H9 (cell line): ENCODE results near the gene OR2G6. TPM values are rescaled to one million over a fixed set of nuclear protein-coding genes. Genes with fewer than 3 reads are reported as not detected.

Experiments
- DNase-seq: peaks from one replicate; pipeline ENCODE4 v3.0.0-alpha.2; 2017
- H2AFZ ChIP-seq: one replicate; pipeline ENCODE4 v1.6.1; 2013; ENCODE audit warnings: mild to moderate bottlenecking, low read length, control low read depth, moderate library complexity
- H2AK5ac ChIP-seq: 2 replicates; pipeline ENCODE4 v1.6.1; 2013; ENCODE audit warnings: low read length, control low read depth, mixed read lengths; ENCODE audit not compliant: insufficient read length
- H2BK120ac ChIP-seq: one replicate; pipeline ENCODE4 v1.6.1; 2013; ENCODE audit warnings: low read depth, mild to moderate bottlenecking, low read length, control low read depth, inconsistent platforms; ENCODE audit not compliant: poor library complexity, severe bottlenecking
- H2BK12ac ChIP-seq: 2 replicates; pipeline ENCODE4 v1.6.1; 2013; ENCODE audit warnings: low read length, control low read depth, mixed read lengths, low read depth; ENCODE audit not compliant: insufficient read length
- H2BK15ac ChIP-seq: 2 replicates; pipeline ENCODE4 v1.6.1; 2013; ENCODE audit warnings: low read depth, low read length, control low read depth
- H2BK20ac ChIP-seq: one replicate; pipeline ENCODE4 v1.6.1; 2013; ENCODE audit warnings: low read depth, mild to moderate bottlenecking, low read length, control low read depth, inconsistent platforms; ENCODE audit not compliant: poor library complexity, severe bottlenecking
- H2BK5ac ChIP-seq: 2 replicates; pipeline ENCODE4 v1.6.1; 2013; ENCODE audit warnings: low read length, control low read depth, mixed read lengths; ENCODE audit not compliant: insufficient read length
- H3K14ac ChIP-seq: 2 replicates; pipeline ENCODE4 v1.6.1; 2013; ENCODE audit warnings: low read length, control low read depth; ENCODE audit not compliant: insufficient read depth
- H3K18ac ChIP-seq: 2 replicates; pipeline ENCODE4 v1.6.1; 2013; ENCODE audit warnings: low read depth, mild to moderate bottlenecking, mixed read lengths, low read length, control low read depth; ENCODE audit not compliant: insufficient read length
- H3K23ac ChIP-seq: 2 replicates; pipeline ENCODE4 v1.6.1; 2013; ENCODE audit warnings: low read length, control low read depth, mixed read lengths, low read depth; ENCODE audit not compliant: insufficient read length
- H3K23me2 ChIP-seq: 2 replicates; pipeline ENCODE4 v1.6.1; 2013; ENCODE audit warnings: low read depth, mild to moderate bottlenecking, mixed read lengths, low read length, control low read depth; ENCODE audit not compliant: insufficient read length, poor library complexity, severe bottlenecking
- H3K27ac ChIP-seq: 2 replicates; pipeline ENCODE4 v1.5.1; 2013; ENCODE audit warnings: low read length, control low read depth, mixed read lengths, low read depth; ENCODE audit not compliant: insufficient read length
- H3K27me3 ChIP-seq: 2 replicates; pipeline ENCODE4 v1.6.1; 2013; ENCODE audit warnings: low read length, control low read depth, inconsistent platforms; ENCODE audit not compliant: insufficient read depth
- H3K4ac ChIP-seq: 2 replicates; pipeline ENCODE4 v1.6.1; 2013; ENCODE audit warnings: low read depth, mild to moderate bottlenecking, control low read depth, inconsistent platforms, low read length, moderate library complexity
- H3K4me1 ChIP-seq: 2 replicates; pipeline ENCODE4 v1.6.1; 2013; ENCODE audit warnings: low read length, control low read depth, inconsistent platforms; ENCODE audit not compliant: insufficient read depth
- H3K4me2 ChIP-seq: 2 replicates; pipeline ENCODE4 v1.6.1; 2013; ENCODE audit warnings: low read length, control low read depth, mixed read lengths; ENCODE audit not compliant: insufficient read length, insufficient read depth
- H3K56ac ChIP-seq: 2 replicates; pipeline ENCODE4 v1.6.1; 2013; ENCODE audit warnings: low read depth, mild to moderate bottlenecking, mixed read lengths, low read length, control low read depth; ENCODE audit not compliant: insufficient read length
- H3K79me1 ChIP-seq: 2 replicates; pipeline ENCODE4 v1.6.1; 2013; ENCODE audit warnings: low read depth, mild to moderate bottlenecking, moderate library complexity, low read length, control low read depth, inconsistent platforms; ENCODE audit not compliant: insufficient read depth, poor library complexity, severe bottlenecking
- H3K79me2 ChIP-seq: 2 replicates; pipeline ENCODE4 v1.6.1; 2013; ENCODE audit warnings: low read length, control low read depth, inconsistent platforms; ENCODE audit not compliant: insufficient read depth
- H3K9ac ChIP-seq: 2 replicates; pipeline ENCODE4 v1.6.1; 2013; ENCODE audit warnings: low read length, control low read depth, mixed read lengths; ENCODE audit not compliant: insufficient read length; ENCODE audit errors: extremely low read depth
- H3K9me3 ChIP-seq: one replicate; pipeline ENCODE4 v1.6.1; 2013; ENCODE audit warnings: low read depth, low read length, inconsistent platforms; ENCODE audit not compliant: control insufficient read depth
- H3T11ph ChIP-seq: one replicate; pipeline ENCODE4 v1.6.1; 2013; ENCODE audit warnings: mild to moderate bottlenecking, low read length, control low read depth, inconsistent platforms
- H4K20me1 ChIP-seq: one replicate; pipeline ENCODE4 v1.6.1; 2013; ENCODE audit not compliant: control insufficient read depth, insufficient read length, insufficient read depth
- H4K5ac ChIP-seq: 2 replicates; pipeline ENCODE4 v1.6.1; 2013; ENCODE audit warnings: low read depth, mild to moderate bottlenecking, mixed read lengths, low read length, control low read depth; ENCODE audit not compliant: insufficient read length
- H4K8ac ChIP-seq: replicated peaks from 2 replicates; pipeline ENCODE4 v1.6.1; 2013; ENCODE audit warnings: low read length, control low read depth, mixed read lengths, low read depth; ENCODE audit not compliant: insufficient read length
- H4K91ac ChIP-seq: 2 replicates; pipeline ENCODE4 v1.6.1; 2013; ENCODE audit warnings: low read depth, mild to moderate bottlenecking, moderate library complexity, mixed read lengths, low read length, control low read depth; ENCODE audit not compliant: insufficient read length
- H3K27ac Mint-ChIP-seq, 3 experiments: 2 replicates in 2 of 3; 3 replicates in 1 of 3; pipeline ENCODE4 v1.8.0; 2020 to 2021; ENCODE audit warnings: mixed read lengths in 3 of 3, mild to moderate bottlenecking in 1 of 3, moderate library complexity in 1 of 3
- H3K27me3 Mint-ChIP-seq: 2 replicates; pipeline ENCODE4 v1.8.0; 2021; ENCODE audit warnings: low read depth, mild to moderate bottlenecking, moderate library complexity, mixed read lengths
- H3K36me3 Mint-ChIP-seq, 3 experiments: 2 replicates in 2 of 3; 3 replicates in 1 of 3; pipeline ENCODE4 v1.8.0; 2020 to 2021; ENCODE audit warnings: low read depth in 3 of 3, mixed read lengths in 3 of 3; ENCODE audit not compliant: insufficient read depth in 1 of 3
- H3K4me1 Mint-ChIP-seq, 2 experiments: 2 replicates each; pipeline ENCODE4 v1.8.0; 2020; ENCODE audit warnings: mixed read lengths in 2 of 2
- H3K4me3 Mint-ChIP-seq, 2 experiments: 2 replicates in 1 of 2; 3 replicates in 1 of 2; pipeline ENCODE4 v1.8.0; 2020 to 2021; ENCODE audit warnings: mild to moderate bottlenecking in 2 of 2, mixed read lengths in 2 of 2, moderate library complexity in 1 of 2
- H3K9me3 Mint-ChIP-seq, 2 experiments: 2 replicates in 1 of 2; 3 replicates in 1 of 2; pipeline ENCODE4 v1.8.0; 2020; ENCODE audit warnings: mild to moderate bottlenecking in 2 of 2, mixed read lengths in 2 of 2, moderate library complexity in 1 of 2
- WGBS: extraction: QIAGEN DNeasy Blood & Tissue Kit; methylation state at CpG from one replicate; pipeline ENCODE4 v1.1.7; 2013; ENCODE audit warnings: missing lambda C conversion rate, low lambda C conversion rate, mixed read lengths; ENCODE audit not compliant: insufficient read length; ENCODE audit errors: extremely low coverage; 5-methylcytosine and 5-hydroxymethylcytosine counted together
- total RNA-seq: library from RNA; stranded (reverse); gene quantifications from 2 replicates; pipeline ENCODE4 v1.2.1, GENCODE V29; 2021
- TF ChIP-seq, protein P1 (sequence below): fragments of 200-600 bp; sonication (generic); conservative IDR thresholded peaks from 3 replicates; pipeline ENCODE4 v1.8.0; 2021; ENCODE audit warnings: antibody characterized with exemption, mild to moderate bottlenecking

Gene OR2G6
- total RNA-seq, 1 experiment from 2014 or later, result not detected

DNA sequence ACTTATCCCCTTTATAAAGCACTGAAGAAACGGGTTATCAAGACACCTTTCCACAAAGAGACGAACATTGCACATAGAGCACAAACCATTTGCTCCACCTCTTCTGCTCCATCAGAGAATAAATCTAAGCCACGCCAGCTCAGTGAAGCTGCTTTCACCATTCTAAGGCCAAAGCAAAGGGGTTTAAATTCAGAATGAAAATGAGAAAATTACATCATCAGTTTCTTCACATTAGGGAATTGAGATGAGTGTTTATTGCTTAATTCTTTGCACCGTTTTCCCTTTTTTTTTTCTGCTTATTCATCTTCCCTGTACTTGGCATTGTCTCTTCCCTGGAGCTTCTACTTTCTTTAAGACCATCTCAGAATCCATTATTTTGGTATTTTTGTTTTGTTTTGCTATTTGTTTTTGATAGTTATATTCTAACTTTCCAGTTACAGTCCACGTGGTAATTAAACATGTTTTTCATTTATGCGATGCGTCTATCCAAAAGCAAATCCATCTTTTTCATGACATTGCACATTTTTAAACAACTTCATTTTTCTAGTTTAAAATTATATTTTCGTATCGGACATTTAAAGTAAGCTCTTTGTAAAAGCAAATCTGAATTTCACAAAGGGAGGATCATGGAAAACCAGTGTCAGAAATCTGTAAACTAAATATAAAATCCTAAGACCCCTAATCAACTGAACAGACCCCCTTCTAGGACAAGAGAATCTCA, 68.5 kb downstream of the OR2G6 start:
- no CpG with 5 or more reads among the region's 9 CpGs for WGBS
- H3K4me1 ChIP-seq, result no peaks in the 10 kb centered on the region
- H3K36me3 Mint-ChIP-seq, result peaks cover 0 to 21% (median 8%) of the 10 kb centered on the region in 3 experiments; a peak in 6 of 7 replicates
- no peak overlapping the region for H3K56ac ChIP-seq
- H2BK120ac ChIP-seq, result no peak overlapping the region
- no peak overlapping the region for H3K27ac ChIP-seq
- H3K79me2 ChIP-seq, result no peaks in the 10 kb centered on the region
- no peak overlapping the region for H3K27ac Mint-ChIP-seq
- no peak overlapping the region for H4K5ac ChIP-seq
- H3K9me3 Mint-ChIP-seq, result peaks cover 62 to 65% of the 10 kb centered on the region in 2 experiments
- no peak overlapping the region for H2AFZ ChIP-seq
- H3T11ph ChIP-seq, result no peak overlapping the region
- no peak overlapping the region for H2BK15ac ChIP-seq
- H3K79me1 ChIP-seq, result no peaks in the 10 kb centered on the region
- H3K23ac ChIP-seq, result no peak overlapping the region
- no peak overlapping the region for H2BK20ac ChIP-seq
- H3K9ac ChIP-seq, result no peak overlapping the region
- no peak overlapping the region for H2BK12ac ChIP-seq
- no peak for DNase-seq
- TF ChIP-seq, protein P1, sequence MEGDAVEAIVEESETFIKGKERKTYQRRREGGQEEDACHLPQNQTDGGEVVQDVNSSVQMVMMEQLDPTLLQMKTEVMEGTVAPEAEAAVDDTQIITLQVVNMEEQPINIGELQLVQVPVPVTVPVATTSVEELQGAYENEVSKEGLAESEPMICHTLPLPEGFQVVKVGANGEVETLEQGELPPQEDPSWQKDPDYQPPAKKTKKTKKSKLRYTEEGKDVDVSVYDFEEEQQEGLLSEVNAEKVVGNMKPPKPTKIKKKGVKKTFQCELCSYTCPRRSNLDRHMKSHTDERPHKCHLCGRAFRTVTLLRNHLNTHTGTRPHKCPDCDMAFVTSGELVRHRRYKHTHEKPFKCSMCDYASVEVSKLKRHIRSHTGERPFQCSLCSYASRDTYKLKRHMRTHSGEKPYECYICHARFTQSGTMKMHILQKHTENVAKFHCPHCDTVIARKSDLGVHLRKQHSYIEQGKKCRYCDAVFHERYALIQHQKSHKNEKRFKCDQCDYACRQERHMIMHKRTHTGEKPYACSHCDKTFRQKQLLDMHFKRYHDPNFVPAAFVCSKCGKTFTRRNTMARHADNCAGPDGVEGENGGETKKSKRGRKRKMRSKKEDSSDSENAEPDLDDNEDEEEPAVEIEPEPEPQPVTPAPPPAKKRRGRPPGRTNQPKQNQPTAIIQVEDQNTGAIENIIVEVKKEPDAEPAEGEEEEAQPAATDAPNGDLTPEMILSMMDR, result no peak
- no peak overlapping the region for H2BK5ac ChIP-seq
- no peak overlapping the region for H3K4ac ChIP-seq
- no peak overlapping the region for H3K18ac ChIP-seq
- no peak overlapping the region for H3K4me3 Mint-ChIP-seq
- no peaks in the 10 kb centered on the region for H3K27me3 ChIP-seq
- no peaks in the 10 kb centered on the region for H3K23me2 ChIP-seq
- peaks cover 18% of the 10 kb centered on the region for H3K9me3 ChIP-seq
- H4K20me1 ChIP-seq, result no peaks in the 10 kb centered on the region
- no peak overlapping the region for H2AK5ac ChIP-seq
- no peak overlapping the region for H3K4me2 ChIP-seq
- no peaks in the 10 kb centered on the region for H3K4me1 Mint-ChIP-seq
- no peaks in the 10 kb centered on the region for H3K27me3 Mint-ChIP-seq
- no peak overlapping the region for H4K91ac ChIP-seq
- no peak overlapping the region for H4K8ac ChIP-seq
- no peak overlapping the region for H3K14ac ChIP-seq

Other genes starting within 250 kb of the OR2G6 start
- not detected in 2 replicates for gene OR2T33, start 230.1 kb upstream of the OR2G6 start, total RNA-seq
- gene OR2T12, start 204.6 kb upstream of the OR2G6 start, total RNA-seq, result not detected in 2 replicates
- not detected in 2 replicates for gene OR2M7, start 183.5 kb upstream of the OR2G6 start, total RNA-seq
- not detected in 2 replicates for gene OR14C36, start 159.3 kb upstream of the OR2G6 start, total RNA-seq
- gene OR2T4, start 146.4 kb upstream of the OR2G6 start, total RNA-seq, result not detected in 2 replicates
- not detected in 2 replicates for gene OR2T6, start 132.3 kb upstream of the OR2G6 start, total RNA-seq
- not detected in 2 replicates for gene OR2T1, start 105.0 kb upstream of the OR2G6 start, total RNA-seq
- gene OR2T2, start 62.4 kb upstream of the OR2G6 start, total RNA-seq, result not detected in 2 replicates
- not detected in 2 replicates for gene OR2T3, start 34.7 kb upstream of the OR2G6 start, total RNA-seq
- gene OR2T5, start 19.5 kb upstream of the OR2G6 start, total RNA-seq, result not detected in 2 replicates
- not detected in 2 replicates for gene OR2T29, start 54.7 kb downstream of the OR2G6 start, total RNA-seq
- gene OR2T34, start 66.7 kb downstream of the OR2G6 start, total RNA-seq, result not detected in 2 replicates
- not detected in 2 replicates for gene OR2T10, start 89.6 kb downstream of the OR2G6 start, total RNA-seq
- not detected in 2 replicates for gene OR2T11, start 127.0 kb downstream of the OR2G6 start, total RNA-seq
- not detected in 2 replicates for gene OR2T35, start 137.2 kb downstream of the OR2G6 start, total RNA-seq
- not detected in 2 replicates for gene OR2T27, start 147.5 kb downstream of the OR2G6 start, total RNA-seq
- not detected in 2 replicates for gene OR14I1, start 194.7 kb downstream of the OR2G6 start, total RNA-seq
- not detected in 2 replicates for gene LYPD8, start 247.7 kb downstream of the OR2G6 start, total RNA-seq